ENCODE measurements around the gene CBX4. TPM values are rescaled to one million over a fixed set of nuclear protein-coding genes. Genes with fewer than 3 reads are reported as not detected.
A peak's percentile ranks its signal among the peaks of the same experiment; 100 is the strongest.

Gene CBX4
- total and polyA plus RNA-seq, 2 of the 13 experiments (the other 11 are each of a cell fraction or from before 2014, with no cell fraction given), result 25.8 to 50.8 TPM

GRCh38 chr17:79818026-79818758 lies 21.0 kb downstream of the CBX4 start (continued):
- TF ChIP-seq REL (CRISPR knock-in tag; conservative IDR thresholded peaks at IDR 0.05), result no peak
- TF ChIP-seq ZNF761 (CRISPR knock-in tag; conservative IDR thresholded peaks at IDR 0.05), result no peak; the same call in 1 of the 2 replicates
- no peak for TF ChIP-seq KAT7 (CRISPR knock-in tag; IDR thresholded peaks at IDR 0.05; ENCODE audit: borderline replicate concordance)
- TF ChIP-seq POLR2A (IDR thresholded peaks at IDR 0.05; ENCODE audit: insufficient read depth in 1 of 2, low read depth in 2 of 2, low read length in 2 of 2), result no peak
- TF ChIP-seq GZF1 (CRISPR knock-in tag; IDR thresholded peaks at IDR 0.05), result 0 out of 2 replicates have a peak, but pooled peaks have one; percentile 40
- no peak for TF ChIP-seq CHD2 (IDR thresholded peaks at IDR 0.05; ENCODE audit: low read depth, low read length)
- peak; percentile 72; the same call in 1 of the 2 replicates for TF ChIP-seq IRF2 (CRISPR knock-in tag; IDR thresholded peaks at IDR 0.05)
- TF ChIP-seq NFYB (CRISPR knock-in tag; IDR thresholded peaks at IDR 0.05), result 0 out of 2 replicates have a peak, but pooled peaks have one; percentile 14
- TF ChIP-seq DPF2 (CRISPR knock-in tag; IDR thresholded peaks at IDR 0.05; ENCODE audit: borderline replicate concordance, low read depth), result 0 out of 2 replicates have a peak, but pooled peaks have one; percentile 19
- TF ChIP-seq BRCA1 (CRISPR knock-in tag; IDR thresholded peaks at IDR 0.05), result no peak
- TF ChIP-seq, protein P1, sequence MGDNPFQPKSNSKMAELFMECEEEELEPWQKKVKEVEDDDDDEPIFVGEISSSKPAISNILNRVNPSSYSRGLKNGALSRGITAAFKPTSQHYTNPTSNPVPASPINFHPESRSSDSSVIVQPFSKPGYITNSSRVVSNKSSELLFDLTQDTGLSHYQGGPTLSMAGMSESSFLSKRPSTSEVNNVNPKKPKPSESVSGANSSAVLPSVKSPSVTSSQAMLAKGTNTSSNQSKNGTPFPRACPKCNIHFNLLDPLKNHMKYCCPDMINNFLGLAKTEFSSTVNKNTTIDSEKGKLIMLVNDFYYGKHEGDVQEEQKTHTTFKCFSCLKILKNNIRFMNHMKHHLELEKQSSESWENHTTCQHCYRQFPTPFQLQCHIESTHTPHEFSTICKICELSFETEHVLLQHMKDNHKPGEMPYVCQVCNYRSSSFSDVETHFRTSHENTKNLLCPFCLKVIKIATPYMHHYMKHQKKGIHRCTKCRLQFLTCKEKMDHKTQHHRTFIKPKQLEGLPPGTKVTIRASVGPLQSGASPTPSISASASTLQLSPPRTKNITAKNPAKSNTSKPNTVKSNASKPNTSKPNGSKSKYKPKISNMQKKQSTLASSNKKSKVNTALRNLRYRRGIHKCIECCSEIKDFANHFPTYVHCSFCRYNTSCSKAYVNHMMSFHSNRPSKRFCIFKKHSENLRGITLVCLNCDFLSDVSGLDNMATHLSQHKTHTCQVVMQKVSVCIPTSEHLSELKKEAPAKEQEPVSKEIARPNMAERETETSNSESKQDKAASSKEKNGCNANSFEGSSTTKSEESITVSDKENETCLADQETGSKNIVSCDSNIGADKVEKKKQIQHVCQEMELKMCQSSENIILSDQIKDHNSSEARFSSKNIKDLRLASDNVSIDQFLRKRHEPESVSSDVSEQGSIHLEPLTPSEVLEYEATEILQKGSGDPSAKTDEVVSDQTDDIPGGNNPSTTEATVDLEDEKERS (CRISPR knock-in tag; IDR thresholded peaks at IDR 0.05), result peak; percentile 76; the same call in 1 of the 2 replicates
- no peak for TF ChIP-seq CEBPZ (IDR thresholded peaks at IDR 0.05; ENCODE audit: low read length)
- TF ChIP-seq ONECUT2 (CRISPR knock-in tag; IDR thresholded peaks at IDR 0.05), result no peak
- TF ChIP-seq SIN3B (IDR thresholded peaks at IDR 0.05; ENCODE audit: low read length), result no peak
- TF ChIP-seq, protein P2, sequence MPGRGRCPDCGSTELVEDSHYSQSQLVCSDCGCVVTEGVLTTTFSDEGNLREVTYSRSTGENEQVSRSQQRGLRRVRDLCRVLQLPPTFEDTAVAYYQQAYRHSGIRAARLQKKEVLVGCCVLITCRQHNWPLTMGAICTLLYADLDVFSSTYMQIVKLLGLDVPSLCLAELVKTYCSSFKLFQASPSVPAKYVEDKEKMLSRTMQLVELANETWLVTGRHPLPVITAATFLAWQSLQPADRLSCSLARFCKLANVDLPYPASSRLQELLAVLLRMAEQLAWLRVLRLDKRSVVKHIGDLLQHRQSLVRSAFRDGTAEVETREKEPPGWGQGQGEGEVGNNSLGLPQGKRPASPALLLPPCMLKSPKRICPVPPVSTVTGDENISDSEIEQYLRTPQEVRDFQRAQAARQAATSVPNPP (CRISPR knock-in tag; IDR thresholded peaks at IDR 0.05), result no peak
- 0 out of 2 replicates have a peak, but pooled peaks have one; percentile 41 for TF ChIP-seq KLF6 (CRISPR knock-in tag; IDR thresholded peaks at IDR 0.05)
- no peak for TF ChIP-seq SUZ12 (IDR thresholded peaks at IDR 0.05; ENCODE audit: low read depth, low read length)
- no peak for TF ChIP-seq HNRNPLL (IDR thresholded peaks at IDR 0.05; ENCODE audit: low read depth, low read length, poor library complexity, severe bottlenecking)
- no peak for TF ChIP-seq JUND (CRISPR knock-in tag; IDR thresholded peaks at IDR 0.05)
- TF ChIP-seq ARNT (IDR thresholded peaks at IDR 0.05), result no peak
- TF ChIP-seq ZKSCAN1 (IDR thresholded peaks at IDR 0.05; ENCODE audit: low read length), result no peak
- TF ChIP-seq TCF12 (IDR thresholded peaks at IDR 0.05), result no peak
- no peak for TF ChIP-seq TCF12 (CRISPR knock-in tag; IDR thresholded peaks at IDR 0.05)
- TF ChIP-seq ZNF850 (CRISPR knock-in tag; conservative IDR thresholded peaks at IDR 0.05), result no peak
